IMR-90 (cell line): ENCODE measurements around the gene CTNNA1. TPM values are rescaled to one million over a fixed set of nuclear protein-coding genes. Genes with fewer than 3 reads are reported as not detected.

Experiments
- ATAC-seq: fragments of 200-7000 bp; cut with Tn5 transposase; 2 replicates; pipeline ENCODE4 v1.9.1; 2020; ENCODE audit warnings: low read depth, mild to moderate bottlenecking, moderate library complexity
- BruUV-seq: library from RNA; stranded (reverse); fragments of 400-500 nt; replicated peaks from 2 replicates; lab custom pipeline; 2021; lab: Mats Ljungman, UMichigan
- CTCF ChIA-PET: fragments of 300-600 bp; formaldehyde crosslinking; extraction: SDS; loops from one replicate; lab custom pipeline; 2021; ENCODE audit warnings: antibody characterized with exemption; lab: Yijun Ruan, JAX
- POLR2A ChIA-PET: fragments of 300-600 bp; sonication (Branson Sonifier 250); formaldehyde crosslinking; loops from one replicate; lab custom pipeline; 2022; ENCODE audit warnings: antibody characterized with exemption; ENCODE audit not compliant: unreplicated experiment; lab: Charles Lee
- DNase-seq: peaks from one replicate; pipeline ENCODE4 v3.0.0; 2013
- H2AFZ ChIP-seq: replicated peaks from 2 replicates; pipeline ENCODE3; 2013; ENCODE audit warnings: low read length, mild to moderate bottlenecking; ENCODE audit not compliant: poor library complexity
- H2AK5ac ChIP-seq: 2 replicates; pipeline ENCODE4 v1.6.1; 2013; ENCODE audit warnings: low read depth, low read length, inconsistent platforms
- H2AK9ac ChIP-seq: replicated peaks from 2 replicates; pipeline ENCODE3; 2013; ENCODE audit warnings: mild to moderate bottlenecking, low read depth, low read length, moderate library complexity; ENCODE audit not compliant: poor library complexity
- H2BK120ac ChIP-seq: 2 replicates; pipeline ENCODE4 v1.6.1; 2013; ENCODE audit warnings: low read depth, low read length, inconsistent platforms
- H2BK15ac ChIP-seq: 3 replicates; pipeline ENCODE4 v1.6.1; 2013; ENCODE audit warnings: low read depth, low read length, inconsistent platforms
- H2BK20ac ChIP-seq: 2 replicates; pipeline ENCODE4 v1.6.1; 2013; ENCODE audit warnings: low read depth, mild to moderate bottlenecking, inconsistent platforms, low read length, moderate library complexity
- H2BK5ac ChIP-seq: 2 replicates; pipeline ENCODE4 v1.6.1; 2013; ENCODE audit warnings: mild to moderate bottlenecking, low read depth, low read length, inconsistent platforms; ENCODE audit not compliant: poor library complexity, severe bottlenecking
- H3K14ac ChIP-seq: replicated peaks from 2 replicates; pipeline ENCODE4 v1.6.1; 2013; ENCODE audit warnings: low read depth, low read length, inconsistent platforms
- H3K18ac ChIP-seq: 2 replicates; pipeline ENCODE4 v1.6.1; 2013; ENCODE audit warnings: low read depth, low read length, control low read depth
- H3K23ac ChIP-seq: 2 replicates; pipeline ENCODE4 v1.6.1; 2013; ENCODE audit warnings: low read depth, low read length, inconsistent platforms
- H3K27ac ChIP-seq: 2 replicates; pipeline ENCODE4 v1.5.1; 2013; ENCODE audit warnings: mild to moderate bottlenecking, control low read depth, low read length; ENCODE audit not compliant: insufficient read depth
- H3K27me3 ChIP-seq: 2 replicates; pipeline ENCODE4 v1.6.1; 2013; ENCODE audit warnings: low read length; ENCODE audit not compliant: control insufficient read depth, insufficient read depth
- H3K36me3 ChIP-seq: 2 replicates; pipeline ENCODE4 v1.6.1; 2013; ENCODE audit warnings: low read length, mixed read lengths; ENCODE audit not compliant: control insufficient read depth, insufficient read depth
- H3K4ac ChIP-seq: 2 replicates; pipeline ENCODE4 v1.6.1; 2013; ENCODE audit warnings: low read depth, low read length, inconsistent platforms
- H3K4me1 ChIP-seq: 2 replicates; pipeline ENCODE4 v1.6.1; 2013; ENCODE audit warnings: low read length, mixed read lengths; ENCODE audit not compliant: control insufficient read depth, insufficient read depth
- H3K4me2 ChIP-seq: 2 replicates; pipeline ENCODE4 v1.6.1; 2013; ENCODE audit warnings: low read depth, mild to moderate bottlenecking, control low read depth, low read length, moderate library complexity
- H3K4me3 ChIP-seq: 2 replicates; pipeline ENCODE4 v1.5.1; 2013; ENCODE audit warnings: low read depth, mild to moderate bottlenecking, control low read depth, low read length, moderate library complexity; ENCODE audit not compliant: insufficient read depth
- H3K56ac ChIP-seq: 2 replicates; pipeline ENCODE4 v1.6.1; 2013; ENCODE audit warnings: low read length, inconsistent platforms; ENCODE audit not compliant: insufficient read depth; ENCODE audit errors: extremely low read depth
- H3K79me1 ChIP-seq, 2 experiments: 2 replicates each; pipeline ENCODE4 v1.6.1; 2013; ENCODE audit warnings: low read length in 2 of 2, inconsistent platforms in 1 of 2, low read depth in 1 of 2
- H3K9ac ChIP-seq: 2 replicates; pipeline ENCODE4 v1.6.1; 2013; ENCODE audit warnings: low read depth, low read length, control low read depth
- H3K9me1 ChIP-seq: 2 replicates; pipeline ENCODE4 v1.6.1; 2013; ENCODE audit warnings: low read length, inconsistent platforms; ENCODE audit not compliant: insufficient read depth
- H3K9me3 ChIP-seq: 2 replicates; pipeline ENCODE4 v1.6.1; 2013; ENCODE audit warnings: low read length; ENCODE audit not compliant: control insufficient read depth, insufficient read depth
- H4K20me1 ChIP-seq: 2 replicates; pipeline ENCODE4 v1.6.1; 2013; ENCODE audit warnings: low read length, inconsistent platforms; ENCODE audit not compliant: insufficient read depth
- H4K5ac ChIP-seq: 2 replicates; pipeline ENCODE4 v1.6.1; 2013; ENCODE audit warnings: mild to moderate bottlenecking, low read depth, low read length, control low read depth
- H4K8ac ChIP-seq, 2 experiments: 2 replicates each; pipeline ENCODE4 v1.6.1; 2013; ENCODE audit warnings: low read depth in 2 of 2, low read length in 2 of 2, control low read depth in 1 of 2, inconsistent platforms in 1 of 2
- H4K91ac ChIP-seq: 2 replicates; pipeline ENCODE4 v1.6.1; 2013; ENCODE audit warnings: low read depth, low read length, inconsistent platforms; ENCODE audit not compliant: insufficient read depth
- BHLHE40 ChIP-seq: fragments of 150-350 bp; IDR thresholded peaks from 2 replicates; pipeline ENCODE4 v1.6.1; 2016; ENCODE audit warnings: mild to moderate bottlenecking, low read depth, low read length
- CEBPB ChIP-seq: IDR thresholded peaks from 2 replicates; pipeline ENCODE4 v1.6.1; 2012; ENCODE audit warnings: low read depth, low read length, improper control_type of control experiment
- CHD1 ChIP-seq: IDR thresholded peaks from 2 replicates; pipeline ENCODE4 v1.6.1; 2012; ENCODE audit warnings: low read depth, low read length, improper control_type of control experiment
- CTCF ChIP-seq: conservative IDR thresholded peaks from 2 replicates; pipeline ENCODE4 v1.5.1; 2012; ENCODE audit warnings: mild to moderate bottlenecking, low read depth, low read length, improper control_type of control experiment
- ELK1 ChIP-seq: fragments of 150-350 bp; IDR thresholded peaks from 2 replicates; pipeline ENCODE4 v1.6.1; 2016; ENCODE audit warnings: low read depth, mild to moderate bottlenecking, low read length, moderate library complexity, borderline replicate concordance
- FOS ChIP-seq: fragments of 150-350 bp; IDR thresholded peaks from 2 replicates; pipeline ENCODE4 v1.6.1; 2016; ENCODE audit warnings: low read depth, low read length
- MAFK ChIP-seq: IDR thresholded peaks from 2 replicates; pipeline ENCODE4 v1.6.1; 2012; ENCODE audit warnings: low read depth, low read length, improper control_type of control experiment
- MAZ ChIP-seq: IDR thresholded peaks from 2 replicates; pipeline ENCODE4 v1.6.1; 2012; ENCODE audit warnings: low read depth, mild to moderate bottlenecking, low read length, improper control_type of control experiment, moderate library complexity, borderline replicate concordance
- MXI1 ChIP-seq: IDR thresholded peaks from 2 replicates; pipeline ENCODE4 v1.6.1; 2012; ENCODE audit warnings: low read depth, mild to moderate bottlenecking, low read length, moderate library complexity, borderline replicate concordance
- POLR2A ChIP-seq: IDR thresholded peaks from 2 replicates; pipeline ENCODE4 v1.6.1; 2012; ENCODE audit warnings: mild to moderate bottlenecking, low read depth, low read length
- RAD21 ChIP-seq: IDR thresholded peaks from 2 replicates; pipeline ENCODE4 v1.6.1; 2012; ENCODE audit warnings: low read length, improper control_type of control experiment
- RCOR1 ChIP-seq: IDR thresholded peaks from 2 replicates; pipeline ENCODE4 v1.6.1; 2012; ENCODE audit warnings: mild to moderate bottlenecking, low read length, improper control_type of control experiment; ENCODE audit not compliant: insufficient replicate concordance
- USF2 ChIP-seq: fragments of 150-350 bp; IDR thresholded peaks from 2 replicates; pipeline ENCODE4 v1.6.1; 2017; ENCODE audit warnings: mild to moderate bottlenecking, antibody characterized with exemption, low read length, low read depth
- dilution Hi-C: fragments of 300-500 bp; cut with HindIII; formaldehyde crosslinking; loops from one replicate; pipeline ENCODE4 v1.14.3; 2018; ENCODE audit warnings: low sequenced_read_pairs; ENCODE audit not compliant: unreplicated experiment
- in situ Hi-C: fragments of 300-500 bp; cut with MboI; formaldehyde crosslinking; loops from 3 replicates; pipeline ENCODE4 v1.14.3; 2019; ENCODE audit warnings: low sequenced_read_pairs, inconsistent platforms, mixed read lengths
- intact Hi-C: fragments of 100-400 bp; cut with micrococcal nuclease; formaldehyde crosslinking; loops from 2 replicates; pipeline ENCODE4 v1.10.0; 2022
- polyA plus RNA-seq, 3 experiments: library from polyadenylated mRNA; depleted of rRNA; stranded (reverse); fragments of >200 nt; gene quantifications; 2 replicates each; pipeline ENCODE4 v1.2.3, GENCODE V29; 2012; ENCODE audit warnings: low replicate concordance in 1 of 3
- total RNA-seq: library from RNA; depleted of rRNA; stranded (reverse); fragments of >200 nt; gene quantifications from 2 replicates; pipeline ENCODE4 v1.2.3, GENCODE V29; 2012

CTNNA1 gene
- total and polyA plus RNA-seq, 2 of the 4 experiments (the other 2 are of a cell fraction) = 220 to 471 TPM

- Histone ChIP-seq H3K4me2 (no peak overlapping the region), H2BK120ac (no peak overlapping the region), H4K20me1 (no peaks in the 10 kb centered on the region; the same call in 1 of the 2 replicates), H3K18ac (no peak overlapping the region), H2AK9ac (no peak overlapping the region), H3K9me1 (peaks cover 4% of the 10 kb centered on the region; the same call in 1 of the 2 replicates), H3K4me1 (no peaks in the 10 kb centered on the region; the same call in 1 of the 2 replicates), H2BK15ac (no peak overlapping the region), H4K5ac (no peak overlapping the region), H3K79me1 (peaks cover 26 to 67% of the 10 kb centered on the region in 2 experiments), H3K27ac (no peak overlapping the region), H3K14ac (no peak overlapping the region), H3K36me3 (peaks cover 29% of the 10 kb centered on the region), H3K27me3 (no peaks in the 10 kb centered on the region), H4K8ac (no peak overlapping the region), H4K91ac (no peak overlapping the region), H2AFZ (no peak overlapping the region), H3K9me3 (peaks cover 2% of the 10 kb centered on the region), H3K4ac (no peak overlapping the region), H3K23ac (no peak overlapping the region), H3K9ac (no peak overlapping the region), H3K56ac (no peak overlapping the region), H3K4me3 (no peak overlapping the region), H2AK5ac (no peak overlapping the region), H2BK5ac (no peak overlapping the region), H2BK20ac (no peak overlapping the region)
- ATAC-seq (peak; percentile 49; the same call in 1 of the 2 replicates), DNase-seq (no peak)
- ChIA-PET CTCF (no interaction called here), POLR2A (no interaction called here)
- TF ChIP-seq CEBPB (no peak), RAD21 (no peak), CHD1 (no peak), ELK1 (no peak), RCOR1 (no peak), FOS (no peak), MAFK (no peak), MXI1 (no peak), USF2 (no peak), CTCF (no peak), POLR2A (no peak), MAZ (no peak), BHLHE40 (no peak)
- dilution Hi-C loops = no loop called here
- no TSS peak for BruUV-seq
- intact Hi-C loops = no loop called here
- in situ Hi-C loops = no loop called here
These were observed 158.2 kb downstream of the CTNNA1 start for GRCh38 chr5:138911441-138911840.
